ENCODE measurements around the gene MAPKAP1. TPM values are rescaled to one million over a fixed set of nuclear protein-coding genes. Genes with fewer than 3 reads are reported as not detected.

The MAPKAP1 gene
- total RNA-seq, 1 donor from 2014 or later = 84.9 TPM

DNA sequence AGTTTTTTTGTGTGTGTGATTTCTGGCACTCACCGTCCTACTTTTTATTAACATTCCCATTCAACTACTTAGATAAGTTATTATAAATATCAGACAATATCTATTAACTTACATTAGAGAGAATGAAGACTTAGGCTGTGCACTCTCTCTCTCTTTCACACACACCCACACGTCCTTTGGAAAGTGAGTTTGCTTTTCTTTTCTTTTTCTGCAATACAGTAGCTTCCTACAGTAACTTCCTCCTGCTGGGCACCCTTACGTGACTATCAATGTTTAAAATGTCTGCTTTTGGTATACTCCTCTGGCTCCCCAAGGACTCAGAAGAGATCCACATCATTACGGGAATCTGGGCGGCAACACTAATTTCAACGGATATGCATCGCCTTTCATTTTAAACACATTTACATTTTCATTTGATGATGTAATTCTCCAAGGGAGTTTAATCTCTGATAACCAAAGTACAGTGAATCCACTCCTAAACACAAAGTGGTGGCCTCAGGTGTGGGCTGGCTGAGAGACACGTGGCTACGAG is 179.5 kb downstream of the MAPKAP1 start:
- no peaks in the 10 kb centered on the region for H3K27me3 Mint-ChIP-seq
- H3K4me1 Mint-ChIP-seq = peaks cover 70% of the 10 kb centered on the region
- DNase-seq = no peak
- CTCF ChIA-PET = no interaction called here
- peak overlapping the region; percentile 72 for H3K27ac Mint-ChIP-seq
- ATAC-seq (ENCODE audit: low read depth) = peak; percentile 16
- intact Hi-C loops (cut with micrococcal nuclease) = no loop called here
- POLR2A ChIA-PET = no interaction called here
- H3K36me3 Mint-ChIP-seq (ENCODE audit: low read depth) = peaks cover 9% of the 10 kb centered on the region
- peak overlapping the region; percentile 25 for H3K4me3 Mint-ChIP-seq
- TF ChIP-seq, protein P1, sequence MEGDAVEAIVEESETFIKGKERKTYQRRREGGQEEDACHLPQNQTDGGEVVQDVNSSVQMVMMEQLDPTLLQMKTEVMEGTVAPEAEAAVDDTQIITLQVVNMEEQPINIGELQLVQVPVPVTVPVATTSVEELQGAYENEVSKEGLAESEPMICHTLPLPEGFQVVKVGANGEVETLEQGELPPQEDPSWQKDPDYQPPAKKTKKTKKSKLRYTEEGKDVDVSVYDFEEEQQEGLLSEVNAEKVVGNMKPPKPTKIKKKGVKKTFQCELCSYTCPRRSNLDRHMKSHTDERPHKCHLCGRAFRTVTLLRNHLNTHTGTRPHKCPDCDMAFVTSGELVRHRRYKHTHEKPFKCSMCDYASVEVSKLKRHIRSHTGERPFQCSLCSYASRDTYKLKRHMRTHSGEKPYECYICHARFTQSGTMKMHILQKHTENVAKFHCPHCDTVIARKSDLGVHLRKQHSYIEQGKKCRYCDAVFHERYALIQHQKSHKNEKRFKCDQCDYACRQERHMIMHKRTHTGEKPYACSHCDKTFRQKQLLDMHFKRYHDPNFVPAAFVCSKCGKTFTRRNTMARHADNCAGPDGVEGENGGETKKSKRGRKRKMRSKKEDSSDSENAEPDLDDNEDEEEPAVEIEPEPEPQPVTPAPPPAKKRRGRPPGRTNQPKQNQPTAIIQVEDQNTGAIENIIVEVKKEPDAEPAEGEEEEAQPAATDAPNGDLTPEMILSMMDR (IDR thresholded peaks at IDR 0.05) = no peak
- H3K9me3 Mint-ChIP-seq = no peaks in the 10 kb centered on the region

DNA sequence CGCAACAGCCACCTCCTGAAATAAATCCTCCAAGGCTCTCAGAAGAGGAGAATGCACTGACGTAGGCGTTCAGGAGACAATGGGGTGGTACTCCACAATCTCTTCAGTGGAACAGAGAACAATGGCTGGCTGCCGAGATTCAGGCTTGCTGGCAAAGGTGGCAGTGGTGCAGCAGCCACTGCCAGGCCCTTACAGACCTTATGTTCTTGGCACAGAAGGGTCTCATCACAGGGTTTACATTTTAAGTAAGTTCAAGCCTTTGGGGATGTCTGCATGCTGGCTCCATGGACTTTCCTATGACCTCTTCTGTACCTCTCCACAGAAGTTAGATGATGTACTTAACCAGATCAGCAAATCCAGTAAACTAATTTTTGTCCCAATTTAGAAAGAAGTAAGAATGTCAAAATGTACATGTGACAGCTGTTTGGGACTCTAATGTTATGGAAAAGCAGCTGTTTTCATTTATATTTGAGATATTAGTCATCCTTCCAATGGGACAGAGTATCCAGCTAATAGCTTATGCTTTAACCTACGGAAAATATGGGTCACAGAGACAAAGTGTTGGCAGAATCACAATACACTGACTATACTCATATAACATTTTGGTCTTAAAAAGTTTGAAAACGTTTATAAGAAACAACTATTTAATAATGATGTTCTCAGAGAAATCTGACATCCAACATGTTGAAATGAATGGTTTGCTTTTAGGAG is 180.9 kb downstream of the MAPKAP1 start:
- POLR2A ChIA-PET = no interaction called here
- Mint-ChIP-seq H3K4me1 (peaks cover 71% of the 10 kb centered on the region), H3K27me3 (no peaks in the 10 kb centered on the region)

DNA sequence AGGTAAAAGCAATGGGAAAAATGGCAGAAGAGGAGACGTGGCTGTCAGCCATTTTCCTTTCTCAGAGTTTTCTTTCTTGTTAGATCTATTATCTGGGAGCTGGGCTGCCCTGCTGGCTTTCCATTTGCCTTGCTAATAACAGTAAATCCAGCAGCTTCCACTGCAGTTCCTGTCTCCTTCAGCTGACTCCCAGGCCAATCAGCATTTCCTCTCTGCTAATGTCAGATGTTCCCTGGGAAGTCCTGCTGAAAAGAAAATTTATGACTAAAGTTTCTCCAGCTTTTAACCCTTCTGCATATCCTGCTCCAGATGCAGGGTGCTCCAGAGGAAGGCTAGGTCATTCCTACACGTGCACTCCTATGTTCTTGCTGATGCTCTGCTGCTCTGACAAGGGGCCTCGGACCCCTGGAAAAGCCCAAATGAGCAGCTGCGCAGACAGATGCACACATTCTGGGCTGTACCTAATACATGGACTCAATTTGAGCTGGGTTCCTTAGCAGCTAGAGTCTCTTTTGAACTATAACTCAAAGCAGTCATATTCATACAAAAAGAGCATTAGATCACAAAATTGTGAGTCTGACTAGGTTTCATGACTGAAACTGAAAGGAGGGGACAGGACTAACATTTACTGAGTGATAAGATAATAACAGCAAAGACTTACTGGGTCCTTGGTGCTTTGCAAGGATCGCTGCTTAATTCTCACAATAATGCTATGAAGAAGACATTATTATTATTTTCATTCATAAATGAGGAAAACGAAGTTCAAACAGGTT is 182.2 kb downstream of the MAPKAP1 start:
- no peaks in the 10 kb centered on the region for H3K9me3 Mint-ChIP-seq
- peaks cover 63% of the 10 kb centered on the region for H3K4me1 Mint-ChIP-seq
- TF ChIP-seq, protein P1 (IDR thresholded peaks at IDR 0.05) = no peak
- ATAC-seq (ENCODE audit: low read depth) (no peak), DNase-seq (no peak)
- peaks cover 12% of the 10 kb centered on the region for H3K36me3 Mint-ChIP-seq (ENCODE audit: low read depth)
- intact Hi-C loops (cut with micrococcal nuclease) = no loop called here
- no peaks in the 10 kb centered on the region for H3K27me3 Mint-ChIP-seq
- H3K4me3 Mint-ChIP-seq = no peak overlapping the region
- H3K27ac Mint-ChIP-seq = no peak overlapping the region
- CTCF ChIA-PET = interaction anchor here (1.1 kb wide), 1 partner anchor 34 kb away, joined by 3 read pairs; no protein-coding TSS in a partner anchor
- POLR2A ChIA-PET = no interaction called here

More for the DNA sequence above, 180.9 kb downstream of the MAPKAP1 start:
- Mint-ChIP-seq H3K9me3 (no peaks in the 10 kb centered on the region), H3K27ac (no peak overlapping the region), H3K36me3 (ENCODE audit: low read depth) (peaks cover 4% of the 10 kb centered on the region), H3K4me3 (no peak overlapping the region)
- DNase-seq = no peak
- CTCF ChIA-PET = interaction anchor here (0.7 kb wide), 1 partner anchor 303 kb away, joined by 3 read pairs; no protein-coding TSS in a partner anchor
- TF ChIP-seq, protein P1 (IDR thresholded peaks at IDR 0.05) = no peak
- ATAC-seq (ENCODE audit: low read depth) = no peak
- intact Hi-C loops (cut with micrococcal nuclease) = no loop called here

DNA sequence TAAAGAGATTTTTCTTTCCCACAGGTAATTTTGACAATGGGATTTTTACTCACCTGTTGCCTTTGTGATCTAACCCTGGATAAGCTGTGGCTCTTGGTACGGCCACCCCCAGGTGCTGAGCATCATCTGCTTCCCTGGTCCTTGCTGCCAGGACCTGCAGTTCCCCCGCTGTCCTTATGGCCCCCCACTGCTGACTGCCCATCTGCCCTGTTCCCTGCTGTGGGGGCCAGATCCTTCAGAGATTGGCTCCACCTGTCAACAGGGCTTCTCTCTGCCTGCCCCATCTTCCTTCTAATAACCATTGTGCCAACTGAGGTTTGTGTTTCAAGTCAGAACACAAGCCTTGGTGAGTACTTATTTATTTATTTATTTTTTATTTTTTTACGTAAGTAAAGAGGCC is 183.3 kb downstream of the MAPKAP1 start:
- no peaks in the 10 kb centered on the region for H3K27me3 Mint-ChIP-seq
- intact Hi-C loops (cut with micrococcal nuclease) = no loop called here
- ATAC-seq (ENCODE audit: low read depth) = no peak
- ChIA-PET CTCF (no interaction called here), POLR2A (no interaction called here)
- no peak overlapping the region for H3K4me3 Mint-ChIP-seq
- H3K36me3 Mint-ChIP-seq (ENCODE audit: low read depth) = peaks cover 14% of the 10 kb centered on the region
- no peak overlapping the region for H3K27ac Mint-ChIP-seq
- no peaks in the 10 kb centered on the region for H3K9me3 Mint-ChIP-seq
- peaks cover 54% of the 10 kb centered on the region for H3K4me1 Mint-ChIP-seq
- TF ChIP-seq, protein P1 (IDR thresholded peaks at IDR 0.05) = no peak
- no peak for DNase-seq

DNA sequence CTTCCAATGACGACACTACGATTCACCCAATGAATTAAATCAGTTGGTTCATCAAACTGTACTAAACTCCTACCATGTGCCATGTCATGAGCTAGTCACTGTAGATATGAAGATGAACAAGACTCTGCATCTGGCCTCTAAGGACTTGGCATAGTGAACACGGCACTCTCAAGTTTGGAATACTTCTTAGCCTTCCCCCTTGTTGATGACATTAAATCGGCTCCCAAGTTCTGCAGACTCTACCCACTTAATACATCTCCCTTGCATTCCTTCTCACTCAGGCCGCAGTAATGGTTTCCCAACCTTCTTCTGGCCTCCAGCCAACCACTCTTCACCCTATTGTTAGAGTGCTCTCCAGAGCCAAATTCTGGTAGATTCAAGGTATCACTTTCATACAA is 184.7 kb downstream of the MAPKAP1 start:
- H3K27me3 Mint-ChIP-seq = no peaks in the 10 kb centered on the region
- no peak for DNase-seq
- ChIA-PET POLR2A (no interaction called here), CTCF (interaction anchor here (1.5 kb wide), 1 partner anchor 36 kb away, joined by 3 read pairs; no protein-coding TSS in a partner anchor)
- no peak overlapping the region for H3K27ac Mint-ChIP-seq
- peaks cover 19% of the 10 kb centered on the region for H3K36me3 Mint-ChIP-seq (ENCODE audit: low read depth)
- ATAC-seq (ENCODE audit: low read depth) = no peak
- H3K4me1 Mint-ChIP-seq = peaks cover 44% of the 10 kb centered on the region
- no peaks in the 10 kb centered on the region for H3K9me3 Mint-ChIP-seq
- TF ChIP-seq, protein P1 (IDR thresholded peaks at IDR 0.05) = no peak
- no peak overlapping the region for H3K4me3 Mint-ChIP-seq
- intact Hi-C loops (cut with micrococcal nuclease) = no loop called here
